Measurements from ENCODE around the gene HS3ST5. TPM values are rescaled to one million over a fixed set of nuclear protein-coding genes. Genes with fewer than 3 reads are reported as not detected.

HS3ST5 gene
- total RNA-seq, 4 donors from 2014 or later = 0.42 to 2.8 TPM; not detected in 2

DNA sequence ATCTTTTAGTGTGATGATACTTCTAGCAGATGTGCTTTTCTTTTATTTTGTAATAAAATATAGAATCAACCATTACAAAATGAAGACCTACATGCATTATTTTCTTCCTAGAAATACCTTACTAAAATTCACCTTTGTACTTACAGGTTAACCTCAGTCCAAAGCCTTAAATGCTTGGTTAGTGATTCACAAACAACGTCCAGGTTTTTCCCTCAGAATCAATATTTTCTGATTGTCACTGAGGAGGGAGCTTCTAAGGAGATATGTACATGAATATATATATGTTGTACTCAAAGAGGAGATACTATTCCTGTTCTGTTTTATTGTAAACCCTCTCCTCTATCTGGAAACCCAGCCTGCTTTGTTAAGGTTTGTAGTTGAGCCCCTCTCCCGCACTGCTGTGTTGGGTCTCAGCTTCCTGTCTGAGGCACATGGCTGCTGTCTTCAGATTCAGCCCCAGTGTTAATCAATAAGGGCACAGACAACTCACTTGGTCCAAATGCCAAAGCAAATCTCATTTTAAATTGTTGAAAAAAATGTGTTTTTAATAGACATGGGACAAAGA is 33.9 kb upstream of the HS3ST5 start:
- Histone ChIP-seq H3K36me3 (no peaks in the 10 kb centered on the region), H3K27me3 (no peaks in the 10 kb centered on the region), H3K27ac (no peak overlapping the region), H3K4me1 (no peaks in the 10 kb centered on the region), H3K9me3 (no peaks in the 10 kb centered on the region), H3K4me3 (no peak overlapping the region)
- no peak for DNase-seq (ENCODE audit: low spot score in 2 of 2)
- 39 to 51% methylated on average over 2 of the region's 2 CpGs for WGBS, 2 donors
- no peak for TF ChIP-seq POLR2A (IDR thresholded peaks at IDR 0.05)
- no peak for TF ChIP-seq EP300 (IDR thresholded peaks at IDR 0.05)
- TF ChIP-seq, protein P1, sequence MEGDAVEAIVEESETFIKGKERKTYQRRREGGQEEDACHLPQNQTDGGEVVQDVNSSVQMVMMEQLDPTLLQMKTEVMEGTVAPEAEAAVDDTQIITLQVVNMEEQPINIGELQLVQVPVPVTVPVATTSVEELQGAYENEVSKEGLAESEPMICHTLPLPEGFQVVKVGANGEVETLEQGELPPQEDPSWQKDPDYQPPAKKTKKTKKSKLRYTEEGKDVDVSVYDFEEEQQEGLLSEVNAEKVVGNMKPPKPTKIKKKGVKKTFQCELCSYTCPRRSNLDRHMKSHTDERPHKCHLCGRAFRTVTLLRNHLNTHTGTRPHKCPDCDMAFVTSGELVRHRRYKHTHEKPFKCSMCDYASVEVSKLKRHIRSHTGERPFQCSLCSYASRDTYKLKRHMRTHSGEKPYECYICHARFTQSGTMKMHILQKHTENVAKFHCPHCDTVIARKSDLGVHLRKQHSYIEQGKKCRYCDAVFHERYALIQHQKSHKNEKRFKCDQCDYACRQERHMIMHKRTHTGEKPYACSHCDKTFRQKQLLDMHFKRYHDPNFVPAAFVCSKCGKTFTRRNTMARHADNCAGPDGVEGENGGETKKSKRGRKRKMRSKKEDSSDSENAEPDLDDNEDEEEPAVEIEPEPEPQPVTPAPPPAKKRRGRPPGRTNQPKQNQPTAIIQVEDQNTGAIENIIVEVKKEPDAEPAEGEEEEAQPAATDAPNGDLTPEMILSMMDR (IDR thresholded peaks at IDR 0.05) = no peak

DNA sequence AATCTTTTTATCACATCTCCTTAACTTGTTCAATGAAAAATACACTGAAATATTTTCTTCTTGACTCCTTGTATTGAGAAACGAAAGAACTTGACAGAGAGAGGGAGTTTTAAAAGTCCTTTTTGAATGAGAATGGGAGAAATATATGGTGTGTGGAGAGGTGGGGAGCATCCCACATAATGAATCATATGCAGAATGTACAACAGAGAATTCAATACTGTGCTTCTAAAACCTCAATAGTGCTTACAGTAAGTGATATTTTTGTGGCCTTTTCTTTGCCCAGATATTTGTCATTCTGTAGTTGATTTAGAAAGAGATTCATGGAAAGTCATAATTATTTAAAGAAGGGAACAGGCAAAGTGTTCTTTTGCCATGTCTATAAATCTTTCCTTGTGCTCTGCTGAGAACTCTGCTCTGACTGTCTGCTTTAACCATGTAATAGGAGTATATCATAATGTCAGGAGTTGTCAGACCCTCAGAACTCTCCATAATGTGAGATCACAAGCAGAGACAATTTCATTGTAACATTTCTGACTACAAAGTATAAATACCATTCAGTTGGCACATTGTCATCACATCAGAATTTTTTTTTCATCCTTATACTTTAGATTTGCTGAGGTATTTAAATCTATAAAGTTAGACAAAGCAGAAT is 32.8 kb upstream of the HS3ST5 start:
- no peak for TF ChIP-seq POLR2A (IDR thresholded peaks at IDR 0.05)
- TF ChIP-seq, protein P1 (IDR thresholded peaks at IDR 0.05) = no peak
- no peaks in the 10 kb centered on the region for H3K36me3 ChIP-seq
- no peak overlapping the region for H3K27ac ChIP-seq
- H3K4me1 ChIP-seq = no peaks in the 10 kb centered on the region
- no peak overlapping the region for H3K4me3 ChIP-seq
- no peaks in the 10 kb centered on the region for H3K9me3 ChIP-seq
- WGBS, 2 donors = 36 to 46% methylated on average over 1 of the region's 1 CpG
- no peak for DNase-seq (ENCODE audit: low spot score in 2 of 2)
- no peaks in the 10 kb centered on the region for H3K27me3 ChIP-seq

DNA sequence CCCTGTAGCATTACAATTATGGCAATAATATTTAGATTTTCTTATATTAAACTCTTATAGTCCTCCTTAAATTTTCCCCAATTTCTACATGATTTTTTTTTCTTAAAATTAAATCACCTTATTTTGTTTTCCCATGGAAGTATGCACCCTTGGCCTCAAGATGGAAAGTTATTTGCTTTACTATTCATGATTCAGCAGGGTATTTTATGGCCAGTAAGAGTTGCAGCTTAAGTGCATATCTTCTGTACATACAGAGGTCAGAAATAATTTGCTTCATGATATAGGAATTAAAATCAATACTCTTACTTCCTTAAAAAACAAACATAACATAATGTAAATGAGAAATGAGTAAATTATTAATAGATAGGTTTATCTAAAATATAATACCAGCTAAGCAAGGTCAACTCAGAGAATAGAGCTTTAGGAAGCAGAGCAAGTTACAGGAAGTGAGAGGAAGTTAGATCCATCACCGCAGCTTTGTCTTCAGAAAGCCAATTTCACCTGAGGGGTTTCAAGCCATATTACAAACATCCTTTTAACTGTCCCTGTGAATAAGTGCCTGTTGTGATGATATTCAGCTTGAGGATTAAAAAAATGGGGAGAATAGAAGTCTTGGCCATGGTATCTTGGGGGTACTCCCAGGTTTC is 24.6 kb upstream of the HS3ST5 start:
- Histone ChIP-seq H3K36me3 (no peaks in the 10 kb centered on the region), H3K27ac (no peak overlapping the region), H3K4me1 (no peaks in the 10 kb centered on the region), H3K4me3 (no peak overlapping the region), H3K9me3 (no peaks in the 10 kb centered on the region), H3K27me3 (no peaks in the 10 kb centered on the region)
- 59 to 74% methylated on average over 1 of the region's 1 CpG for WGBS, 2 donors
- TF ChIP-seq, protein P1 (IDR thresholded peaks at IDR 0.05) = no peak
- TF ChIP-seq POLR2A (IDR thresholded peaks at IDR 0.05) (no peak), EP300 (IDR thresholded peaks at IDR 0.05) (no peak)
- DNase-seq (ENCODE audit: low spot score in 2 of 2) = no peak

DNA sequence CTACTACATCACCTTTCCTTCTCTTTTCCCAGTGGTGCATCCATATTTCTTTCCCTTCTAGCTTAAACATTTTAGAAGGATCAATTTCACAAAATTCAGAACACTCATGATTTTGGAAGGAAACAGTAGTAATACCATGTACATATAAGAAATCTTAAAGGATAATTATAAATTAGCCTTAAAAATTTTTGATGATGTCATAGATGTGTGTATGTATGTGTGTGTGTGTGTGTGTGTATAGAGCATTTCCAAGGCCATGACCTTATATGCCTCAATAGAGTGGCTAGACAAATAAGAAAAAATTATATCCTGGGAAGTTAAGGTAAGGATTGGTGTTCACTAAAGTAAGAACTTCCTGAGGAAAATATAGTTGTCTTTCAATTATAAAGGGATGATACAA is 24.1 kb upstream of the HS3ST5 start:
- no peaks in the 10 kb centered on the region for H3K4me1 ChIP-seq
- H3K36me3 ChIP-seq = no peaks in the 10 kb centered on the region
- no peak overlapping the region for H3K27ac ChIP-seq
- DNase-seq (ENCODE audit: low spot score in 2 of 2) = no peak
- no peak overlapping the region for H3K4me3 ChIP-seq
- H3K27me3 ChIP-seq = no peaks in the 10 kb centered on the region
- TF ChIP-seq EP300 (IDR thresholded peaks at IDR 0.05) (no peak), POLR2A (IDR thresholded peaks at IDR 0.05) (no peak)
- TF ChIP-seq, protein P1 (IDR thresholded peaks at IDR 0.05) = no peak
- H3K9me3 ChIP-seq = no peaks in the 10 kb centered on the region

DNA sequence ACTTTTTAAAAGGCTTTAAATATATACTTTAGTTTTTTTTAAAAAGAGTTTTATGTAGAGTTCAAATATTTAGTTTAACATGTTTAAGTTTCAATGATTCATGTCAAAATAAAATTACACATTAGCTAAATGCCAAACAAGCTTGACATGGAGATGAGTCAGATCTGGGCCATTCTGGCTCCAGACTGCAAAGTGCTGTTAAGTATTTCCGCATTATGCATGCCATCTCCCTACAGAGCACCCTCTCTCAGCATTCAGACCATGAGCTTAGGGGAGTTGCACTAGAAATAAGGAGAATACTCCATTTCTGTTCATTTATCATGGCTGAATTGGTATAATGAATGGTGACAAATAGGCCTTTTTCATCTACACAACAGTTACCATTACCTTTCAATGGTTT is 21.5 kb upstream of the HS3ST5 start:
- Histone ChIP-seq H3K36me3 (no peaks in the 10 kb centered on the region), H3K4me1 (no peaks in the 10 kb centered on the region), H3K27me3 (no peaks in the 10 kb centered on the region), H3K4me3 (no peak overlapping the region), H3K9me3 (no peaks in the 10 kb centered on the region), H3K27ac (no peak overlapping the region)
- TF ChIP-seq, protein P1 (IDR thresholded peaks at IDR 0.05) = no peak
- TF ChIP-seq EP300 (IDR thresholded peaks at IDR 0.05) = no peak
- TF ChIP-seq POLR2A (IDR thresholded peaks at IDR 0.05) = no peak
- 77 to 92% methylated on average over 1 of the region's 1 CpG for WGBS, 2 donors
- DNase-seq (ENCODE audit: low spot score in 2 of 2) = no peak
